Liver (tissue), 9 donors: ENCODE measurements around the gene PFKP. TPM values are rescaled to one million over a fixed set of nuclear protein-coding genes. Genes with fewer than 3 reads are reported as not detected.

Experiments used
- DNase-seq: peaks from one replicate; pipeline ENCODE4 v3.0.0-alpha.2; 2017; ENCODE audit warnings: low spot score
- H3K27ac ChIP-seq, 2 donors: one replicate each; pipeline ENCODE4 v1.7.0; 2013; ENCODE audit warnings: inconsistent platforms in 2 of 2, low read length in 2 of 2, control low read depth in 1 of 2, low read depth in 1 of 2, mild to moderate bottlenecking in 1 of 2
- H3K27me3 ChIP-seq, 4 donors: one replicate each; pipeline versions ENCODE4 v1.6.1 to v1.7.0; 2013; ENCODE audit warnings: low read length in 3 of 4, inconsistent platforms in 1 of 4, mild to moderate bottlenecking in 1 of 4, moderate library complexity in 1 of 4; ENCODE audit not compliant: control insufficient read depth in 4 of 4, insufficient read depth in 4 of 4
- H3K36me3 ChIP-seq, 4 donors: one replicate each; pipeline versions ENCODE4 v1.6.1 to v1.7.0; 2013; ENCODE audit warnings: low read length in 3 of 4, mild to moderate bottlenecking in 3 of 4, low read depth in 1 of 4, moderate library complexity in 1 of 4; ENCODE audit not compliant: control insufficient read depth in 4 of 4, insufficient read depth in 3 of 4
- H3K4me1 ChIP-seq, 4 donors: one replicate each; pipeline versions ENCODE4 v1.6.1 to v1.7.0; 2013; ENCODE audit warnings: low read length in 3 of 4, mild to moderate bottlenecking in 3 of 4, moderate library complexity in 1 of 4; ENCODE audit not compliant: control insufficient read depth in 4 of 4, insufficient read depth in 4 of 4
- H3K4me3 ChIP-seq, 3 donors: one replicate each; pipeline versions ENCODE4 v1.6.1 to v1.7.0; 2013; ENCODE audit warnings: low read length in 3 of 3, control low read depth in 1 of 3, low read depth in 1 of 3, mild to moderate bottlenecking in 1 of 3
- H3K9ac ChIP-seq, 2 donors: one replicate each; pipeline ENCODE4 v1.7.0; 2013; ENCODE audit warnings: low read length in 2 of 2, mild to moderate bottlenecking in 2 of 2, moderate library complexity in 2 of 2, control low read depth in 1 of 2, low read depth in 1 of 2
- H3K9me3 ChIP-seq, 4 donors: one replicate each; pipeline versions ENCODE4 v1.6.1 to v1.7.0; 2013; ENCODE audit warnings: low read length in 3 of 4; ENCODE audit not compliant: control insufficient read depth in 4 of 4
- EGR1 ChIP-seq, 2 donors: IDR thresholded peaks; 2 replicates each; pipeline ENCODE4 v1.6.1; 2016 to 2018; ENCODE audit warnings: antibody characterized with exemption in 2 of 2, low read depth in 2 of 2
- FOXA1 ChIP-seq: IDR thresholded peaks from 2 replicates; pipeline ENCODE4 v1.6.1; 2016; ENCODE audit warnings: antibody characterized with exemption
- FOXA2 ChIP-seq: IDR thresholded peaks from 2 replicates; pipeline ENCODE4 v1.6.1; 2016; ENCODE audit warnings: antibody characterized with exemption
- GABPA ChIP-seq, 2 donors: IDR thresholded peaks in 1 of 2; conservative IDR thresholded peaks in 1 of 2; 2 replicates each; pipeline ENCODE4 v1.6.1; 2016; ENCODE audit warnings: antibody characterized with exemption in 2 of 2, mild to moderate bottlenecking in 1 of 2, moderate library complexity in 1 of 2
- HNF4A ChIP-seq, 2 donors: conservative IDR thresholded peaks; 2 replicates each; pipeline ENCODE4 v1.6.1; 2016; ENCODE audit warnings: antibody characterized with exemption in 2 of 2, mild to moderate bottlenecking in 2 of 2
- HNF4G ChIP-seq: IDR thresholded peaks from 2 replicates; pipeline ENCODE4 v1.6.1; 2016; ENCODE audit warnings: antibody characterized with exemption
- NR2F2 ChIP-seq: IDR thresholded peaks from 2 replicates; pipeline ENCODE4 v1.6.1; 2016; ENCODE audit warnings: antibody characterized with exemption
- RAD21 ChIP-seq, 2 donors: IDR thresholded peaks; 2 replicates each; pipeline ENCODE4 v1.6.1; 2016; ENCODE audit warnings: antibody characterized with exemption in 2 of 2, mild to moderate bottlenecking in 2 of 2
- RXRA ChIP-seq, 2 donors: IDR thresholded peaks; 2 replicates each; pipeline ENCODE4 v1.6.1; 2017 to 2018; ENCODE audit warnings: antibody characterized with exemption in 2 of 2, mild to moderate bottlenecking in 1 of 2
- SP1 ChIP-seq: IDR thresholded peaks from 2 replicates; pipeline ENCODE4 v1.6.1; 2018; ENCODE audit warnings: antibody characterized with exemption, mild to moderate bottlenecking
- YY1 ChIP-seq: IDR thresholded peaks from 2 replicates; pipeline ENCODE4 v1.6.1; 2016; ENCODE audit warnings: antibody characterized with exemption, mild to moderate bottlenecking
- ZBTB33 ChIP-seq: IDR thresholded peaks from 2 replicates; pipeline ENCODE4 v1.6.1; 2016; ENCODE audit warnings: antibody characterized with exemption
- WGBS: extraction: QIAGEN DNeasy Blood & Tissue Kit; methylation state at CpG from one replicate; pipeline ENCODE4 v1.1.7; 2013; 5-methylcytosine and 5-hydroxymethylcytosine counted together
- polyA plus RNA-seq, 2 donors: library from polyadenylated mRNA; stranded (reverse) in 1 of 2; unstranded in 1 of 2; fragments of 200-250 nt in 1 of 2; fragments of >200 nt in 1 of 2; fragmentation: Nextera tagmentation in 1 of 2; extraction: Ambion mirVana in 1 of 2; gene quantifications; one replicate each; pipeline versions ENCODE4 v1.2.1 to v1.2.3, GENCODE V29; 2013 to 2015
- total RNA-seq, 2 donors: library from RNA; depleted of rRNA; stranded (reverse); fragments of >200 nt; gene quantifications; one replicate each; pipeline ENCODE4 v1.2.3, GENCODE V29; 2014
- TF ChIP-seq, protein P1 (sequence below): IDR thresholded peaks from 2 replicates; pipeline ENCODE4 v1.6.1; 2016; ENCODE audit warnings: antibody characterized with exemption
- TF ChIP-seq, protein P2 (sequence below): IDR thresholded peaks from 2 replicates; pipeline ENCODE4 v1.6.1; 2016; ENCODE audit warnings: antibody characterized with exemption
- donor health status: healthy.
- donor health status: healthy.
- donor health status: healthy.
- donor health status: healthy.
- donor health status: healthy.

Gene PFKP
- total and polyA plus RNA-seq, 4 donors: 1.1 to 5.0 (median 2.8) TPM

GRCh38 chr10:3116508-3117100 is 49.3 kb downstream of the PFKP start:
- Histone ChIP-seq H3K27me3 (no peaks in the 10 kb centered on the region), H3K36me3 (peaks cover 0 to 3% (median 0%) of the 10 kb centered on the region in 4 donors)
- no peak for TF ChIP-seq SP1
- TF ChIP-seq, protein P1, sequence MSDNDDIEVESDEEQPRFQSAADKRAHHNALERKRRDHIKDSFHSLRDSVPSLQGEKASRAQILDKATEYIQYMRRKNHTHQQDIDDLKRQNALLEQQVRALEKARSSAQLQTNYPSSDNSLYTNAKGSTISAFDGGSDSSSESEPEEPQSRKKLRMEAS: no peak
- TF ChIP-seq EGR1 (IDR thresholded peaks at IDR 0.05; ENCODE audit: low read depth in 2 of 2): no peak
- TF ChIP-seq RAD21 (IDR thresholded peaks at IDR 0.05): no peak
- no peak for TF ChIP-seq FOXA1
- TF ChIP-seq GABPA (IDR thresholded peaks at IDR 0.05 in 1 of 2, conservative IDR thresholded peaks at IDR 0.05 in 1 of 2): no peak
- no peak for TF ChIP-seq HNF4G
- TF ChIP-seq, protein P2, sequence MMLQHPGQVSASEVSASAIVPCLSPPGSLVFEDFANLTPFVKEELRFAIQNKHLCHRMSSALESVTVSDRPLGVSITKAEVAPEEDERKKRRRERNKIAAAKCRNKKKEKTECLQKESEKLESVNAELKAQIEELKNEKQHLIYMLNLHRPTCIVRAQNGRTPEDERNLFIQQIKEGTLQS: no peak
- no peak for TF ChIP-seq HNF4A (conservative IDR thresholded peaks at IDR 0.05)

DNA sequence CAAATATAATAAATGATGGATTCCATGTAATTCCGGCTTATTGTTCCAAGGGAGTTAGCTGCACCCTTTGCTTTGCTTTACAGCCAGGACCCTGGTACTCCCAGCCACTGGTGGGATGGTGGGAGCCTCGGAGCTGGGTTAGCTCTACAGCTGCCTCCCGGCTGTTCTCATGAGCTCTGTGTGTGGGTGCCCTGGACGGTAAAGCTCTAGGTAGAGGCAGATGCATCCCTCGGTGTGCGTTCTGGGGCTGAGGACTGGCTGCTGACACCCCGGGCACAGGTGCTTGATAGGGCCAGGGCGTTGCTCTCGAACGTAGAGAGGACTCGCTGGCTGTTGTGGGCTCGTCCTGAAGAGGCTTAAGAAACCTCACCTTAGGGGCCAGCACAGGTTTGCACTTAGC is 50.1 kb downstream of the PFKP start:
- Histone ChIP-seq H3K9me3 (no peaks in the 10 kb centered on the region), H3K27me3 (no peaks in the 10 kb centered on the region), H3K4me3 (no peak overlapping the region), H3K4me1 (no peaks in the 10 kb centered on the region), H3K27ac (no peak overlapping the region), H3K9ac (no peak overlapping the region), H3K36me3 (peaks cover 0 to 3% (median 0%) of the 10 kb centered on the region in 4 donors)
- no peak for DNase-seq
- TF ChIP-seq RXRA (IDR thresholded peaks at IDR 0.05) (no peak), YY1 (no peak), GABPA (IDR thresholded peaks at IDR 0.05 in 1 of 2, conservative IDR thresholded peaks at IDR 0.05 in 1 of 2) (no peak), ZBTB33 (no peak), FOXA1 (no peak), NR2F2 (no peak), EGR1 (IDR thresholded peaks at IDR 0.05; ENCODE audit: low read depth in 2 of 2) (no peak), HNF4A (conservative IDR thresholded peaks at IDR 0.05) (no peak), SP1 (no peak)
- TF ChIP-seq, protein P2: no peak
- 90% methylated on average over 12 of the region's 12 CpGs for WGBS

More at GRCh38 chr10:3116508-3117100, 49.3 kb downstream of the PFKP start:
- Histone ChIP-seq H3K27ac (no peak overlapping the region), H3K9ac (no peak overlapping the region), H3K4me1 (peaks cover 0 to 7% (median 2%) of the 10 kb centered on the region in 4 donors), H3K9me3 (no peaks in the 10 kb centered on the region), H3K4me3 (no peak overlapping the region)
- no peak for DNase-seq
- 79% methylated on average over 20 of the region's 20 CpGs for WGBS

GRCh38 chr10:3118641-3119091 is 51.3 kb downstream of the PFKP start:
- Histone ChIP-seq H3K4me3 (no peak overlapping the region), H3K27ac (no peak overlapping the region), H3K9me3 (no peaks in the 10 kb centered on the region), H3K4me1 (no peaks in the 10 kb centered on the region), H3K36me3 (peaks cover 0 to 3% (median 0%) of the 10 kb centered on the region in 4 donors), H3K9ac (no peak overlapping the region), H3K27me3 (no peaks in the 10 kb centered on the region)
- WGBS: 93% methylated on average over 32 of the region's 32 CpGs
- no peak for TF ChIP-seq NR2F2
- TF ChIP-seq FOXA2: no peak
- TF ChIP-seq ZBTB33: no peak
- TF ChIP-seq, protein P2: no peak
- no peak for TF ChIP-seq RAD21 (IDR thresholded peaks at IDR 0.05)
- TF ChIP-seq GABPA (IDR thresholded peaks at IDR 0.05 in 1 of 2, conservative IDR thresholded peaks at IDR 0.05 in 1 of 2): no peak
- TF ChIP-seq, protein P1: no peak
- TF ChIP-seq EGR1 (IDR thresholded peaks at IDR 0.05; ENCODE audit: low read depth in 2 of 2): no peak
- DNase-seq: no peak
